ENCODE measurements around the gene BLACAT1. TPM values are rescaled to one million over a fixed set of nuclear protein-coding genes. Genes with fewer than 3 reads are reported as not detected.

BLACAT1 gene
- total RNA-seq, 1 experiment from 2014 or later = 0.34 TPM

- Mint-ChIP-seq H3K27ac (ENCODE audit: unreplicated experiment) (no peak overlapping the region), H3K27me3 (ENCODE audit: insufficient read depth, unreplicated experiment) (peaks cover 29% of the 10 kb centered on the region), H3K4me3 (ENCODE audit: unreplicated experiment) (no peak overlapping the region), H3K36me3 (ENCODE audit: insufficient read depth, unreplicated experiment) (no peaks in the 10 kb centered on the region), H3K4me1 (ENCODE audit: low read depth, unreplicated experiment) (no peaks in the 10 kb centered on the region), H3K9me3 (ENCODE audit: unreplicated experiment) (no peaks in the 10 kb centered on the region)
- H3K9me3 ChIP-seq = no peaks in the 10 kb centered on the region
- CTCF ChIA-PET = interaction anchor here (1.5 kb wide), 1 partner anchor 19 kb away, joined by 9 read pairs; no protein-coding TSS in a partner anchor
- H3K4me3 ChIP-seq (ENCODE audit: low read depth, low read length) = no peak overlapping the region
- 0 out of 2 replicates have a peak, but pooled peaks cover 1% of the 10 kb centered on the region for H3K27me3 ChIP-seq (replicated peaks; ENCODE audit: control insufficient read depth, insufficient read depth, low read length)
- H3K36me3 ChIP-seq (ENCODE audit: control insufficient read depth, insufficient read depth, low read length) = no peaks in the 10 kb centered on the region
- POLR2A ChIA-PET = no interaction called here
- intact Hi-C loops (cut with micrococcal nuclease; ENCODE audit: unreplicated experiment) = no loop called here
- BruUV-seq (replicated peaks) = no TSS peak
- DNase-seq = no peak
- H3K4me1 ChIP-seq = no peaks in the 10 kb centered on the region
- no peak for TF ChIP-seq CTCF (IDR thresholded peaks at IDR 0.05; ENCODE audit: insufficient read depth in 1 of 2, low read depth in 1 of 2, low read length in 1 of 2, severe bottlenecking in 1 of 2, unreplicated experiment in 1 of 2)
Observed at GRCh38 chr1:205466595-205467220, 10.9 kb upstream of the BLACAT1 start.

- no peaks in the 10 kb centered on the region for H3K36me3 ChIP-seq (ENCODE audit: control insufficient read depth, insufficient read depth, low read length)
- H3K36me3 Mint-ChIP-seq (ENCODE audit: insufficient read depth, unreplicated experiment) = no peaks in the 10 kb centered on the region
- CTCF ChIA-PET = interaction anchor here (1.5 kb wide), 1 partner anchor 20 kb away, joined by 9 read pairs; no protein-coding TSS in a partner anchor
- DNase-seq = no peak
- intact Hi-C loops (cut with micrococcal nuclease; ENCODE audit: unreplicated experiment) = no loop called here
- no peak for TF ChIP-seq CTCF (IDR thresholded peaks at IDR 0.05; ENCODE audit: insufficient read depth in 1 of 2, low read depth in 1 of 2, low read length in 1 of 2, severe bottlenecking in 1 of 2, unreplicated experiment in 1 of 2)
- H3K4me1 Mint-ChIP-seq (ENCODE audit: low read depth, unreplicated experiment) = no peaks in the 10 kb centered on the region
- no peak overlapping the region for H3K4me3 ChIP-seq (ENCODE audit: low read depth, low read length)
- H3K4me3 Mint-ChIP-seq (ENCODE audit: unreplicated experiment) = no peak overlapping the region
- no peaks in the 10 kb centered on the region for H3K9me3 Mint-ChIP-seq (ENCODE audit: unreplicated experiment)
- no TSS peak for BruUV-seq (replicated peaks)
- no peaks in the 10 kb centered on the region for H3K9me3 ChIP-seq
- H3K27me3 Mint-ChIP-seq (ENCODE audit: insufficient read depth, unreplicated experiment) = peaks cover 29% of the 10 kb centered on the region
- no peak overlapping the region for H3K27ac Mint-ChIP-seq (ENCODE audit: unreplicated experiment)
- 0 out of 2 replicates have a peak, but pooled peaks cover 1% of the 10 kb centered on the region for H3K27me3 ChIP-seq (replicated peaks; ENCODE audit: control insufficient read depth, insufficient read depth, low read length)
- H3K4me1 ChIP-seq = no peaks in the 10 kb centered on the region
- POLR2A ChIA-PET = no interaction called here
Observed at GRCh38 chr1:205465392-205465791, 9.5 kb upstream of the BLACAT1 start.

GRCh38 chr1:205458777-205459566 lies 3.1 kb upstream of the BLACAT1 start:
- no peaks in the 10 kb centered on the region for H3K36me3 ChIP-seq (ENCODE audit: control insufficient read depth, insufficient read depth, low read length)
- intact Hi-C loops (cut with micrococcal nuclease; ENCODE audit: unreplicated experiment) = no loop called here
- H3K27me3 ChIP-seq (replicated peaks; ENCODE audit: control insufficient read depth, insufficient read depth, low read length) = peaks cover 1% of the 10 kb centered on the region
- H3K9me3 Mint-ChIP-seq (ENCODE audit: unreplicated experiment) = no peaks in the 10 kb centered on the region
- no peak overlapping the region for H3K27ac Mint-ChIP-seq (ENCODE audit: unreplicated experiment)
- DNase-seq = peak; percentile 60 to 72
- no peaks in the 10 kb centered on the region; the same call in 1 of the 2 replicates for H3K4me1 ChIP-seq
- peaks cover 24% of the 10 kb centered on the region for H3K27me3 Mint-ChIP-seq (ENCODE audit: insufficient read depth, unreplicated experiment)
- H3K4me1 Mint-ChIP-seq (ENCODE audit: low read depth, unreplicated experiment) = no peaks in the 10 kb centered on the region
- no peaks in the 10 kb centered on the region for H3K36me3 Mint-ChIP-seq (ENCODE audit: insufficient read depth, unreplicated experiment)
- BruUV-seq (replicated peaks) = no TSS peak
- POLR2A ChIA-PET = no interaction called here
- H3K4me3 Mint-ChIP-seq (ENCODE audit: unreplicated experiment) = no peak overlapping the region
- no peaks in the 10 kb centered on the region for H3K9me3 ChIP-seq
- CTCF ChIA-PET = interaction anchor here (2.8 kb wide), 1 partner anchor 26 kb away, joined by 15 read pairs; no protein-coding TSS in a partner anchor
- TF ChIP-seq CTCF (IDR thresholded peaks at IDR 0.05; ENCODE audit: insufficient read depth in 1 of 2, low read depth in 1 of 2, low read length in 1 of 2, severe bottlenecking in 1 of 2, unreplicated experiment in 1 of 2) = no peak
- H3K4me3 ChIP-seq (ENCODE audit: low read depth, low read length) = no peak overlapping the region

All from Caco-2 (cell line).